Parathyroid adenoma (tissue), 2 donors: ENCODE data around the gene MED16.
A peak's percentile ranks its signal among the peaks of the same experiment; 100 is the strongest.

Source experiments
- H2AFZ ChIP-seq: fragments of 300-600 bp; sonication (generic); one replicate; pipeline ENCODE4 v1.7.0; 2017; ENCODE audit warnings: antibody characterized with exemption, mild to moderate bottlenecking
- H3K27ac ChIP-seq: fragments of 300-600 bp; sonication (generic); one replicate; pipeline ENCODE4 v1.7.0; 2017
- H3K27me3 ChIP-seq: fragments of 300-600 bp; sonication (generic); one replicate; pipeline ENCODE4 v1.7.0; 2017; ENCODE audit warnings: low read length; ENCODE audit not compliant: control insufficient read depth, insufficient read depth
- H3K36me3 ChIP-seq: fragments of 300-600 bp; sonication (generic); one replicate; pipeline ENCODE4 v1.7.0; 2017; ENCODE audit warnings: low read length; ENCODE audit not compliant: control insufficient read depth, insufficient read depth
- H3K4me1 ChIP-seq: fragments of 300-600 bp; sonication (generic); one replicate; pipeline ENCODE4 v1.7.0; 2017; ENCODE audit warnings: control low read depth
- H3K4me2 ChIP-seq: fragments of 300-600 bp; sonication (generic); one replicate; pipeline ENCODE4 v1.7.0; 2017; ENCODE audit warnings: low read length
- H3K4me3 ChIP-seq: fragments of 300-600 bp; sonication (generic); one replicate; pipeline ENCODE4 v1.7.0; 2017; ENCODE audit warnings: low read depth, low read length
- H3K79me2 ChIP-seq: fragments of 300-600 bp; sonication (generic); one replicate; pipeline ENCODE4 v1.7.0; 2017; ENCODE audit warnings: control low read depth
- H3K9ac ChIP-seq: fragments of 300-600 bp; sonication (generic); one replicate; pipeline ENCODE4 v1.7.0; 2017; ENCODE audit warnings: mild to moderate bottlenecking
- H3K9me3 ChIP-seq: fragments of 300-600 bp; sonication (generic); one replicate; pipeline ENCODE4 v1.7.0; 2017; ENCODE audit warnings: low read length; ENCODE audit not compliant: control insufficient read depth
- TF ChIP-seq, protein P1 (sequence below): fragments of 300-600 bp; sonication (generic); IDR thresholded peaks from one replicate; pipeline ENCODE4 v1.7.0; 2017; ENCODE audit warnings: antibody characterized with exemption, mild to moderate bottlenecking
- donor health status: primary hyperparathyroidism.

The MED16 gene

DNA sequence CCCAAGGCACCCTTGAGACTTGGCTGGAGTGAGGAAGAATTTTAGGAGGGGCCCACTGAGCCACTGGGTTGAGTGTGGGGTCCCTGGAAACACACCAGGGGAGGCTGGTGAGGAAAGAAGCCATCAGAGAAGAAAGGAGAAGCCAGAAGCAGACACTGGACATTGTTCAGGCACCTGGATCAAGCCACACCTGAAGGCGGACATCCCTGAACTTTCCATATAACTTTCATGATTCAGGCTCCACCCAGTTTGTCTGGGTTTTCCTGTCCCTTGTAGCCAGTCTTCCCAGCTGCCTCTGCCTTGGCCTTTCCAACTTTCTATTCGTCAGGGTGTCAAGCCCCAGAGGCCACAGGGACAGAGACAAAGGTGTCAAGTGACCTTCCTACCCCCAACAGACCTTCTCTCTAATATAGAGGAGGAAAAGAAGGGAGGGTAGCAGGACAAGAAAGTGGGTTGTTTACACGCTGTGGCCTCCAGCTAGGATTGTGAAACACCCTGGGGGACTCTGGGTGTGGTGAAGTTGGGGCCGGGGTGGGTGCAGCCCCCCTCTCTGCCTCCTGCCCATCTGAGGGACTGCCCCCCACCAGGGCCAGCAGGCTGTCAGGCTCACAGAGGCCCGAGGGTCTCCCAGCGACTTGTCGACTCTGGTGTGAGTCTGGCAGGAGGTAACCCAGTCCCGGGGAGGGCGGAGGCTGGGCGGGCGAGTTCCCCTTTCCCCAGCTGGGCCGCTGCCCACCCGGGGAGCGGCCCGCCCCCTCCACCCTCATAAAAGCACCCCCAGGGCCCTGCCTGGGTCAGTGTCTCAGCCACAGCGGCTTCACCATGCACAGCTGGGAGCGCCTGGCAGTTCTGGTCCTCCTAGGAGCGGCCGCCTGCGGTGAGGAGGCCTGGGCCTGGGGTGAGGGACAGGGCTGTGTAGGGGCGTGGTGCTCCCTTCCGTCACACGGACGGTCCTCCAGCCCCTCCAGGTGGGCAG is 33.8 kb downstream of the MED16 start, which contains the start of gene CFD:
Gene CFD, plus strand, starts transcription at position 797 of the 976 bp plus-strand sequence. Its CDS starts 26 bp downstream, at position 823.
- H3K27ac ChIP-seq = no peak within 1 kb of the TSS
- TF ChIP-seq, protein P1, sequence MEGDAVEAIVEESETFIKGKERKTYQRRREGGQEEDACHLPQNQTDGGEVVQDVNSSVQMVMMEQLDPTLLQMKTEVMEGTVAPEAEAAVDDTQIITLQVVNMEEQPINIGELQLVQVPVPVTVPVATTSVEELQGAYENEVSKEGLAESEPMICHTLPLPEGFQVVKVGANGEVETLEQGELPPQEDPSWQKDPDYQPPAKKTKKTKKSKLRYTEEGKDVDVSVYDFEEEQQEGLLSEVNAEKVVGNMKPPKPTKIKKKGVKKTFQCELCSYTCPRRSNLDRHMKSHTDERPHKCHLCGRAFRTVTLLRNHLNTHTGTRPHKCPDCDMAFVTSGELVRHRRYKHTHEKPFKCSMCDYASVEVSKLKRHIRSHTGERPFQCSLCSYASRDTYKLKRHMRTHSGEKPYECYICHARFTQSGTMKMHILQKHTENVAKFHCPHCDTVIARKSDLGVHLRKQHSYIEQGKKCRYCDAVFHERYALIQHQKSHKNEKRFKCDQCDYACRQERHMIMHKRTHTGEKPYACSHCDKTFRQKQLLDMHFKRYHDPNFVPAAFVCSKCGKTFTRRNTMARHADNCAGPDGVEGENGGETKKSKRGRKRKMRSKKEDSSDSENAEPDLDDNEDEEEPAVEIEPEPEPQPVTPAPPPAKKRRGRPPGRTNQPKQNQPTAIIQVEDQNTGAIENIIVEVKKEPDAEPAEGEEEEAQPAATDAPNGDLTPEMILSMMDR = no peak
- peak within 1 kb of the TSS; percentile 65 for H3K4me2 ChIP-seq
- H3K27me3 ChIP-seq = no peaks in the 10 kb centered on the region
- no peak within 1 kb of the TSS for H3K9ac ChIP-seq
- peak within 1 kb of the TSS; percentile 77 for H2AFZ ChIP-seq
- H3K4me1 ChIP-seq = no peaks in the 10 kb centered on the region
- peak within 1 kb of the TSS; percentile 44 for H3K4me3 ChIP-seq
- H3K36me3 ChIP-seq = no peaks in the 10 kb centered on the region
- H3K79me2 ChIP-seq = no peaks in the 10 kb centered on the region
- no peaks in the 10 kb centered on the region for H3K9me3 ChIP-seq

DNA sequence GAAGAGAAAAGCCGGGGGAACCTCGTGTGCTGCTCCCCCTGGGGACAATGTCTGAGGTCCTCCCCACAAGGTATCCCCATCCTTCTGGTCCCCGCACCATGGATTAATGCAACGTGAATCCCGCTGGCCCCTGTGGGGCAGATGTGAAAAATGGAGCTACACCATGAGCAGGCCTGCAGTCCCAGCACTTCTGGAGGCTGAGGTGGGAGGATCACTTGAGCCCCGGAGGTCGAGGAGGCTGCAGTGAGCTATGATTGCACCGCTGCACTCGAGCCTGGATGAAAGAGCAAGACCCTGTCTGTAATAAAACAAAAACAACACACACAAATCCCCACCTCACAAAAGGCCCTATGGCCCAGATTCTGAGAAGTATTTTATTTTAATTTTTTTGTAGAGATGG is 34.7 kb downstream of the MED16 start:
- no peaks in the 10 kb centered on the region for H3K9me3 ChIP-seq
- H3K36me3 ChIP-seq = no peaks in the 10 kb centered on the region
- no peaks in the 10 kb centered on the region for H3K79me2 ChIP-seq
- TF ChIP-seq, protein P1 = no peak
- H3K4me2 ChIP-seq = no peak overlapping the region
- H3K27ac ChIP-seq = no peak overlapping the region
- H3K9ac ChIP-seq = no peak overlapping the region
- no peaks in the 10 kb centered on the region for H3K27me3 ChIP-seq
- no peaks in the 10 kb centered on the region for H3K4me1 ChIP-seq
- no peak overlapping the region for H3K4me3 ChIP-seq
- H2AFZ ChIP-seq = no peak overlapping the region

- Histone ChIP-seq H3K36me3 (no peaks in the 10 kb centered on the region), H3K79me2 (no peaks in the 10 kb centered on the region), H3K27ac (no peak overlapping the region), H3K4me2 (no peak overlapping the region), H3K4me1 (peaks cover 2% of the 10 kb centered on the region), H3K27me3 (no peaks in the 10 kb centered on the region), H3K4me3 (no peak overlapping the region), H3K9ac (no peak overlapping the region), H3K9me3 (no peaks in the 10 kb centered on the region), H2AFZ (no peak overlapping the region)
- TF ChIP-seq, protein P1 = no peak
Measured at GRCh38 chr19:855566-856120, 37.3 kb downstream of the MED16 start.

- no peaks in the 10 kb centered on the region for H3K36me3 ChIP-seq
- no peak overlapping the region for H3K4me3 ChIP-seq
- peaks cover 4% of the 10 kb centered on the region for H3K4me1 ChIP-seq
- H3K27ac ChIP-seq = no peak overlapping the region
- TF ChIP-seq, protein P1 = no peak
- no peaks in the 10 kb centered on the region for H3K27me3 ChIP-seq
- H3K9ac ChIP-seq = no peak overlapping the region
- no peaks in the 10 kb centered on the region for H3K79me2 ChIP-seq
- H3K4me2 ChIP-seq = no peak overlapping the region
- H2AFZ ChIP-seq = no peak overlapping the region
- H3K9me3 ChIP-seq = no peaks in the 10 kb centered on the region
Measured at GRCh38 chr19:855142-855541, 37.8 kb downstream of the MED16 start.
